Sigmoid colon (tissue), 3 donors: ENCODE results near the gene STRIP1.

Source experiments
- POLR2A ChIP-seq, 2 donors: fragments of 450-650 bp; IDR thresholded peaks; one replicate each; pipeline ENCODE4 v1.6.1; 2016; ENCODE audit warnings: antibody characterized with exemption in 2 of 2, mild to moderate bottlenecking in 2 of 2, moderate library complexity in 2 of 2
- TF ChIP-seq, protein P1 (sequence below), 4 experiments: fragments of 450-650 bp in 3 of 4; fragments of 200-600 bp in 1 of 4; IDR thresholded peaks; one replicate each; pipeline ENCODE4 v1.5.1; 2016 to 2019; ENCODE audit warnings: antibody characterized with exemption in 4 of 4, mild to moderate bottlenecking in 3 of 4, moderate library complexity in 2 of 4

DNA sequence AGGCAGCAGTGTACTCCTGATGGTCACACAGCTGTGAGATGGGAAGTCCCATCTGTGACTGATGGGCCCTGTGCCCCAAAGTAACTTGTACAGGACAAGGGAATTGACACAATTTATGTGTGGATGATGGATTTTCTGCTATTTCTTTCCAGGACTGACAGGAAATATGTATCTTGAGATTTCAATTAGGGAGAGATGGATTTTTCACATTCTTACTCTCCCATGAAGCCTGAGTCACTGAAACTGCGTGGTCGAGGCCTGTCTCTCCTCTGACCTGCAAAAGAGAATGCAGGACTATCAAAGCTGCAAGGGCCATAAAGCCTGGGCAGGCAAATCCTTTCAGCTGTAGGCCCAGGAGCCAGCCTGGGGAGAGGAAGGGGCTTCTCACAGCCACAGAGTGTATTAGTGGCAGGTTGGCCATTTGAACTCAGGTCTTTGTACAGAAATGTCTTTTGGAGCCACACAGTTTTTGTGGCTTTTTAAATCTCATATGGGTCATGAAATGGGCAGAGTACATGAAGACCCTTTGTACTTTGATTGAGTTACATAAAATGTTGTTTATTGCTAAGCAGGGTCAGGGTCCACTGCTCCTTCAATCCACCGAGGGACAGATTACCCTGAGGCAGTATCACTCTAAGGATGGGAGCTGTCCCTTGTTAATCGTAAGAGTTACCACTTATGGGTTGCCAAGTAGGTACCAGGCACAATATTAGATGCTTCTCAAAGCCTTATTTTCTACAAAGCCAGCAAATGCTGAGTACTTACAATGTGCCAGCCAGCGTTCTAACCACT is 21.3 kb downstream of the STRIP1 start:
- TF ChIP-seq, protein P1, sequence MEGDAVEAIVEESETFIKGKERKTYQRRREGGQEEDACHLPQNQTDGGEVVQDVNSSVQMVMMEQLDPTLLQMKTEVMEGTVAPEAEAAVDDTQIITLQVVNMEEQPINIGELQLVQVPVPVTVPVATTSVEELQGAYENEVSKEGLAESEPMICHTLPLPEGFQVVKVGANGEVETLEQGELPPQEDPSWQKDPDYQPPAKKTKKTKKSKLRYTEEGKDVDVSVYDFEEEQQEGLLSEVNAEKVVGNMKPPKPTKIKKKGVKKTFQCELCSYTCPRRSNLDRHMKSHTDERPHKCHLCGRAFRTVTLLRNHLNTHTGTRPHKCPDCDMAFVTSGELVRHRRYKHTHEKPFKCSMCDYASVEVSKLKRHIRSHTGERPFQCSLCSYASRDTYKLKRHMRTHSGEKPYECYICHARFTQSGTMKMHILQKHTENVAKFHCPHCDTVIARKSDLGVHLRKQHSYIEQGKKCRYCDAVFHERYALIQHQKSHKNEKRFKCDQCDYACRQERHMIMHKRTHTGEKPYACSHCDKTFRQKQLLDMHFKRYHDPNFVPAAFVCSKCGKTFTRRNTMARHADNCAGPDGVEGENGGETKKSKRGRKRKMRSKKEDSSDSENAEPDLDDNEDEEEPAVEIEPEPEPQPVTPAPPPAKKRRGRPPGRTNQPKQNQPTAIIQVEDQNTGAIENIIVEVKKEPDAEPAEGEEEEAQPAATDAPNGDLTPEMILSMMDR (IDR thresholded peaks at IDR 0.05), result no peak
- no peak for TF ChIP-seq POLR2A (IDR thresholded peaks at IDR 0.05)
